ENCODE results near the gene SMIM45.

SMIM45 gene

GRCh38 chr22:41913040-41913719, 38.8 kb upstream of the SMIM45 start (continued):
- TF ChIP-seq CBX5 (IDR thresholded peaks at IDR 0.05; ENCODE audit: low read depth, low read length) (no peak), CTBP2 (IDR thresholded peaks at IDR 0.05; ENCODE audit: borderline replicate concordance, insufficient read depth, insufficient read length, low read length) (no peak), HDAC2 (IDR thresholded peaks at IDR 0.05; ENCODE audit: borderline replicate concordance in 1 of 2, low read depth in 2 of 2, low read length in 2 of 2) (no peak), USF2 (IDR thresholded peaks at IDR 0.05; ENCODE audit: low read length) (no peak), RBBP5 (IDR thresholded peaks at IDR 0.05; ENCODE audit: borderline replicate concordance, low read depth, low read length) (no peak)

Measured in H1 (cell line).